Measurements from ENCODE around the gene LPAR1.

GRCh38 chr9:110935829-110936228, 102.4 kb downstream of the LPAR1 start:
- no peak for TF ChIP-seq POLR2AphosphoS5 (IDR thresholded peaks at IDR 0.05)
- no peak for TF ChIP-seq EP300 (IDR thresholded peaks at IDR 0.05)
- no peak for TF ChIP-seq CTCF (IDR thresholded peaks at IDR 0.05)
